GOT3 (cell line): ENCODE results near the gene SRGAP3.
"Not testable (repeated sequence)": the region's sequence is repeated elsewhere in the genome, so short reads cannot be mapped to it uniquely, and the experiment has no call there.

Experiments
- DNase-seq: peaks from one replicate; lab custom pipeline; 2025; ENCODE audit warnings: mixed read lengths; lab: John Stamatoyannopoulos, UW

Gene SRGAP3

GRCh38 chr3:9249273-9250192 lies at the start of gene SRGAP3:
Gene SRGAP3 (minus strand): TSS chr3:9249646. CDS start chr3:9248951, 695 bp downstream.
- DNase-seq = peak; percentile 47

- DNase-seq = no peak
Observed at GRCh38 chr3:9298236-9298635, 48.8 kb upstream of the SRGAP3 start.

- no peak for DNase-seq
Observed at GRCh38 chr3:9296241-9296640, 46.8 kb upstream of the SRGAP3 start.

- DNase-seq = no peak
Observed at GRCh38 chr3:9295007-9295406, 45.6 kb upstream of the SRGAP3 start.

DNA sequence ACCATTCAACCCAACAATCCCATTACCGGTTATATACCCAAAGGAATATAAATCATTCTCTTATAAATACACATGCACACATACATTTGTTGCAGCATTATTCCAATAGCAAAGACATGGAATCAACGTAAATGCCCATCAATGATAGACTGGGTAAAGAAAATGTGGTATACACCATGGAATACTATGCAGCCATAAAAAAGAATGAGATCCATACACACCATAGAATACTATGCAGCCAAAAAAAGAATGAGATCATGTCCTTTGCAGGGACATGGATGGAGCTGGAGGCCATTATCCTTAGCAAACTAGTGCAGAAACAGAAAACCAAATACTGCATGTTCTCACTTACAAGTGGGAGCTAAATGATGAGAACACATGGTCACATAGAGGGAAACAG lies 44.5 kb upstream of the SRGAP3 start:
- not testable (repeated sequence) for DNase-seq

DNA sequence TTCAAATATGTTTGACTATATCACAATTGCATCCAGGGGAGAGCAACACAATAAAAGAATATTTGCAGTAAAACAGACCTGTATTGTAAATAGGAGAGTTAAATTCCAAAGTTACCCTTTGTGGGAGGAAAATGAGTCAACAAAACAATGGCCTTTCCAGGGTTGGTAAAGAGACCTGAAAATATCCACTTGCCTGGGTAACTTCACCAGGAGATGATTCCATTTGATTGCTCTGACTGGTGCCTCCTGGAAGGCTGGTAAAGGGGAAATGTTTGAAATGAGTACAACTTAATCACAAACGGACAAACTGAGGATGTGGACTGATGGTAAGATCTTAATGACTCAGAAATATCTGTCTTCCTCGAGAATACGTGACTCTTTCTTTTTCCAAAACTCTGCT lies 43.6 kb upstream of the SRGAP3 start:
- DNase-seq = no peak

GRCh38 chr3:9292516-9292915 lies 43.1 kb upstream of the SRGAP3 start:
- no peak for DNase-seq

DNA sequence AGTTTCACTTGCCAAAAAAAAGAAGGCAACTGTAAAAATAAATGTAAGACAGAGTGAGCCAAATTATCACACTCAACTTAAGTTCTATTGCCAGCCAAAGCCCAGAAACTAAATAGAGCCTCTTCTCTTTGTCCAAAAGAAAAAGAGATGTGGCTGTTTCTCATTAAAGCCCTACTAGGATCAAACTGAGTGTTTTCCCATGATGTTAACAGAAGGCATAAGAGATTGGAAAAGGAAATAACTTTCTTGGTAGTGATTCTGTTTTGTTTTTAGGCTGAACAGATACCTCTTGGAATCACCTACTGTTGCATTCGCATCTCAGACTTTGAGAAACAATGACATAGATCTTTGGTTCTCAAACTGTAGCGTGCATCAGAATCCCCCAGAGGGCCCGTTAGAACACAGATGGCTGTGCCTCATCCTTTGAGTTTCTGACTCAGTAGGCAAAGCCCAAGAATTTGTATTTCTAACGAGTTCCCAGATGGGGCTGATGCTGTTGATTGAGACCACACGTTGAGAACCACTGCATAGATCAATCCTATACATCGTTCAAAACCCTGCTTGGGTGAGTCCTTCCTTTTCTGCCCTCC lies 42.5 kb upstream of the SRGAP3 start:
- DNase-seq = no peak

GRCh38 chr3:9290566-9290965 lies 41.1 kb upstream of the SRGAP3 start:
- no peak for DNase-seq

DNA sequence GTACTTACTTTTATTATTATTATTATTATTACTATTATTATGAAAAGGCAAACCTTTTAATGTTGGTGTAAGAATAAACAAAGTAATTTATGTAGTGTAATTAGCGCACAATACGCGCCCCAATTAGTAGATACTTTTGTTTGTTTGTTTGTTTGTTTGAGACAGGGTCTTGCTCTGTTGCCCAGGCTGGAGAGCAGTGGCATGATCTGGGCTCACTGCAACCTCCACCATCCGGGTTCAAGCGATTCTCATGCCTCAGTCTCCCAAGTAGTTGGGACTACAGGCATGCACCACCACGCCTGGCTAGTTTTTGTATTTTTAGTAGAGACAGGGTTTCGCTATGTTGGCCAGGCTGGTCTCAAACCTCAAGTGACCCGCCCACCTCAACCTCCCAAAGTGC lies 32.1 kb upstream of the SRGAP3 start:
- DNase-seq = not testable (repeated sequence)

GRCh38 chr3:9280451-9281219 lies 31.2 kb upstream of the SRGAP3 start:
- DNase-seq = no peak

DNA sequence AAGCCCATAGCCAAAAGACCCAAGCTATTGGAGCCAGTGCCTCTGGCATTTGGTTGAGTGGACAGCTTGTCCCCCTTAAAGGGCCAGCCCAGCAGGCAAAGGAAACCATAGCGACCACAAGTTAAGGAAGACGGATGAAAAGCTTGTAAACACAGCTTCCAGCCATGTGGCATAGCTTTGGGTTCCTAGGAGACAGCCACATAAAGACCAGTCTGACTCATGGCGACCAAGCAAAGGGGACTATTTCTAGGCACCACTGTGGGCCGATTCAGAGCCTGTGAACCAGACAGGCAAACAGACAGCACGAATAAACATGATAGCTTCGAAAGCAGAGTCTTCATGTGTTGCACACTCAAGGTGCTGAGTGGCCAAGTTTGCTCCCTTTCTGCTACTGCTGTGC lies 30.5 kb upstream of the SRGAP3 start:
- no peak for DNase-seq

GRCh38 chr3:9278498-9278897 lies 29.1 kb upstream of the SRGAP3 start:
- DNase-seq = no peak

DNA sequence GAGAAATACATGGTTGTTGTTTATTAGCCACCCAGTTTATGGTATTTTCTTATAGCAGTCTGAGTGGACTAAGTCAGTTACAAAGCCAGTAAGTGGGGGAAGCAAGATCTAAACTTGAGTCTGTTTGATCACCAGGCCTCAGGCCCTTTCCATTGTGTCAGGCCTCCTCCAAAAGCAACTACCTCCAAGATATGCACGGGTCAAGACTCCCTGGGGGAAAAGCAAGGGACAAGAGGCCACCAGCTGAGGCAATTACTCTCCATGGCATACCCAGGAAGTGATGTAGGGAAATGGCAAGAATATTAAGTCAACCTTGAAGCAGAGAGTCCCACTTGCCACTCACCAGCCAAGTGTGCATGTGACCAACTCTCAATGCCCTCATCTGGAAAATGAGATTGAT lies 28.6 kb upstream of the SRGAP3 start:
- DNase-seq = no peak

GRCh38 chr3:9276761-9277370 lies 27.4 kb upstream of the SRGAP3 start:
- DNase-seq = no peak

- no peak for DNase-seq
Observed at GRCh38 chr3:9271903-9272302, 22.5 kb upstream of the SRGAP3 start.

GRCh38 chr3:9270704-9271103 lies 21.3 kb upstream of the SRGAP3 start:
- DNase-seq = no peak

GRCh38 chr3:9266716-9267115 lies 17.3 kb upstream of the SRGAP3 start:
- DNase-seq = no peak

DNA sequence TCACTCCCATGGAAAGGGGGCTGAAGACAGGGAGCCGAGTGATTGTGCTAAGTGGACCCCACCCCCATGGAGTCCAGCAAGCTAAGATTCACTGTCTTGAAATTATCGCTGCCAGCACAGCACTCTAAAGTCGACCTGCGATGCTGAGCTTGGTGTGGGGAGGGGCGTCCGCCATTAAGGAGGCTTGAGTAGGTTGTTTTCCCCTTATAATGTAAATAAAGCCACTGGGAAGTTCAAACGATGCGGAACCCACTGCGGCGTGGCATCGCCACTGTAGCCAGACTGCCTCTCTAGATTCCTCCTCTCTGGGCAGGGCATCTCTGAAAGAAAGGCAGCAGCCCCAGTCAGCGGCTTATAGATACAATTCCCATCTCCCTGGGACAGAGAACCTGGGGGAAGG lies 10.9 kb upstream of the SRGAP3 start:
- DNase-seq = no peak

GRCh38 chr3:9257092-9257491 lies 7.6 kb upstream of the SRGAP3 start:
- DNase-seq = no peak

- DNase-seq = no peak
Observed at GRCh38 chr3:9255976-9256375, 6.5 kb upstream of the SRGAP3 start.

DNA sequence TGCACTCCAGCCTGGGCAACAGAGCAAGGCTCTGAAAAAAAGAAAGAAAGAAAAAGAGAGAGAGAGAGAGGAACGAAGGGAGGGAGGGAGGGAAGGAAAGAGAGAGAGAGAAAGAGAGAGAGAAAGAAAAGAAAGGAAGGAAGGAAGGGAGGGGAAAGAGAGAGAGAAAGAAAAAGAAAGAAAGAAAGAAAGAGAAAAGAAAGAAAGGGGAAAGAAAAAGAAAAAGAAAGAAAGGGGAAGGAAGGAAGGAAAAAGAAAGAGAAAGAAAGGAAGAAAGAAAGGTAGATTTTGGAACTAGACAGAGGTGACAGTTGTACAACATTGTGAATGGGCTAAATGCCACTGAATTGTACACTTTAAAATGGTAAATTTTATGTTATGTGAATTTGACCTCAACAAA lies 5.3 kb upstream of the SRGAP3 start:
- no peak for DNase-seq
